ENCODE data around the gene OR9Q1. TPM values are rescaled to one million over a fixed set of nuclear protein-coding genes. Genes with fewer than 3 reads are reported as not detected.

Gene OR9Q1
- total RNA-seq, 2 experiments from 2014 or later: not detected

GRCh38 chr11:58000699-58001098 lies 23.0 kb upstream of the OR9Q1 start:
- Mint-ChIP-seq H3K9me3 (no peaks in the 10 kb centered on the region), H3K36me3 (ENCODE audit: low read depth) (no peaks in the 10 kb centered on the region), H3K4me3 (no peak overlapping the region), H3K27me3 (ENCODE audit: low read depth) (peaks cover 23% of the 10 kb centered on the region), H3K27ac (no peak overlapping the region), H3K4me1 (ENCODE audit: low read depth) (peaks cover 4% of the 10 kb centered on the region)
- no peak for DNase-seq
- intact Hi-C loops (cut with micrococcal nuclease): no loop called here
- CTCF ChIA-PET: no interaction called here

GRCh38 chr11:58003036-58003435 lies 20.6 kb upstream of the OR9Q1 start:
- H3K27ac Mint-ChIP-seq: no peak overlapping the region
- no peak for DNase-seq
- no peaks in the 10 kb centered on the region for H3K36me3 Mint-ChIP-seq (ENCODE audit: low read depth)
- CTCF ChIA-PET: no interaction called here
- peaks cover 4% of the 10 kb centered on the region for H3K4me1 Mint-ChIP-seq (ENCODE audit: low read depth)
- no peak overlapping the region for H3K4me3 Mint-ChIP-seq
- H3K27me3 Mint-ChIP-seq (ENCODE audit: low read depth): peaks cover 23% of the 10 kb centered on the region
- H3K9me3 Mint-ChIP-seq: no peaks in the 10 kb centered on the region
- intact Hi-C loops (cut with micrococcal nuclease): no loop called here

- H3K4me1 Mint-ChIP-seq (ENCODE audit: low read depth): peaks cover 4% of the 10 kb centered on the region
- H3K9me3 Mint-ChIP-seq: no peaks in the 10 kb centered on the region
- intact Hi-C loops (cut with micrococcal nuclease): no loop called here
- no peak for DNase-seq
- CTCF ChIA-PET: no interaction called here
- H3K27ac Mint-ChIP-seq: no peak overlapping the region
- peaks cover 23% of the 10 kb centered on the region for H3K27me3 Mint-ChIP-seq (ENCODE audit: low read depth)
- no peak overlapping the region for H3K4me3 Mint-ChIP-seq
- H3K36me3 Mint-ChIP-seq (ENCODE audit: low read depth): no peaks in the 10 kb centered on the region
Observed at GRCh38 chr11:58003591-58003990, 20.1 kb upstream of the OR9Q1 start.

GRCh38 chr11:58004664-58005063 lies 19.0 kb upstream of the OR9Q1 start:
- Mint-ChIP-seq H3K9me3 (no peaks in the 10 kb centered on the region), H3K27me3 (ENCODE audit: low read depth) (peaks cover 23% of the 10 kb centered on the region), H3K4me3 (no peak overlapping the region), H3K36me3 (ENCODE audit: low read depth) (no peaks in the 10 kb centered on the region), H3K27ac (no peak overlapping the region), H3K4me1 (ENCODE audit: low read depth) (peaks cover 4% of the 10 kb centered on the region)
- no peak for DNase-seq
- intact Hi-C loops (cut with micrococcal nuclease): no loop called here
- CTCF ChIA-PET: no interaction called here

- intact Hi-C loops (cut with micrococcal nuclease): no loop called here
- Mint-ChIP-seq H3K36me3 (ENCODE audit: low read depth) (no peaks in the 10 kb centered on the region), H3K4me1 (ENCODE audit: low read depth) (peaks cover 4% of the 10 kb centered on the region), H3K27me3 (ENCODE audit: low read depth) (peaks cover 19% of the 10 kb centered on the region), H3K9me3 (no peaks in the 10 kb centered on the region), H3K4me3 (no peak overlapping the region), H3K27ac (no peak overlapping the region)
- CTCF ChIA-PET: no interaction called here
- no peak for DNase-seq
Observed at GRCh38 chr11:58006940-58007339, 16.7 kb upstream of the OR9Q1 start.

- Mint-ChIP-seq H3K4me3 (no peak overlapping the region), H3K36me3 (ENCODE audit: low read depth) (no peaks in the 10 kb centered on the region), H3K27ac (no peak overlapping the region), H3K27me3 (ENCODE audit: low read depth) (no peaks in the 10 kb centered on the region), H3K4me1 (ENCODE audit: low read depth) (no peaks in the 10 kb centered on the region), H3K9me3 (no peaks in the 10 kb centered on the region)
- CTCF ChIA-PET: interaction anchor here (0.7 kb wide), 1 partner anchor 10 kb away, joined by 3 read pairs; no protein-coding TSS in a partner anchor
- intact Hi-C loops (cut with micrococcal nuclease): no loop called here
- DNase-seq: no peak
Observed at GRCh38 chr11:58011771-58012170, 11.9 kb upstream of the OR9Q1 start.

- H3K4me1 Mint-ChIP-seq (ENCODE audit: low read depth): no peaks in the 10 kb centered on the region
- no peaks in the 10 kb centered on the region for H3K27me3 Mint-ChIP-seq (ENCODE audit: low read depth)
- no peak overlapping the region for H3K4me3 Mint-ChIP-seq
- DNase-seq: no peak
- intact Hi-C loops (cut with micrococcal nuclease): no loop called here
- no peaks in the 10 kb centered on the region for H3K36me3 Mint-ChIP-seq (ENCODE audit: low read depth)
- H3K27ac Mint-ChIP-seq: no peak overlapping the region
- no peaks in the 10 kb centered on the region for H3K9me3 Mint-ChIP-seq
- CTCF ChIA-PET: no interaction called here
Observed at GRCh38 chr11:58024601-58025091, 965 bp downstream of the OR9Q1 start.

- Mint-ChIP-seq H3K27me3 (ENCODE audit: low read depth) (peaks cover 3% of the 10 kb centered on the region), H3K27ac (no peak overlapping the region), H3K9me3 (no peaks in the 10 kb centered on the region), H3K36me3 (ENCODE audit: low read depth) (no peaks in the 10 kb centered on the region), H3K4me1 (ENCODE audit: low read depth) (no peaks in the 10 kb centered on the region), H3K4me3 (no peak overlapping the region)
- no peak for DNase-seq
- intact Hi-C loops (cut with micrococcal nuclease): no loop called here
- CTCF ChIA-PET: no interaction called here
Observed at GRCh38 chr11:58027341-58027740, 3.7 kb downstream of the OR9Q1 start.

- peaks cover 3% of the 10 kb centered on the region for H3K27me3 Mint-ChIP-seq (ENCODE audit: low read depth)
- no peak overlapping the region for H3K27ac Mint-ChIP-seq
- intact Hi-C loops (cut with micrococcal nuclease): no loop called here
- no peaks in the 10 kb centered on the region for H3K36me3 Mint-ChIP-seq (ENCODE audit: low read depth)
- CTCF ChIA-PET: no interaction called here
- H3K4me3 Mint-ChIP-seq: no peak overlapping the region
- no peaks in the 10 kb centered on the region for H3K4me1 Mint-ChIP-seq (ENCODE audit: low read depth)
- no peak for DNase-seq
- peaks cover 4% of the 10 kb centered on the region for H3K9me3 Mint-ChIP-seq
Observed at GRCh38 chr11:58028687-58029411, 5.2 kb downstream of the OR9Q1 start.

- peaks cover 4% of the 10 kb centered on the region for H3K9me3 Mint-ChIP-seq
- no peaks in the 10 kb centered on the region for H3K4me1 Mint-ChIP-seq (ENCODE audit: low read depth)
- DNase-seq: no peak
- intact Hi-C loops (cut with micrococcal nuclease): no loop called here
- CTCF ChIA-PET: interaction anchor here (0.5 to 0.6 kb wide), 2 partner anchors 121 to 268 kb away, joined by 3 to 5 read pairs; no protein-coding TSS in a partner anchor
- no peak within 1 kb of the TSS for H3K4me3 Mint-ChIP-seq
- H3K36me3 Mint-ChIP-seq (ENCODE audit: low read depth): no peaks in the 10 kb centered on the region
- H3K27me3 Mint-ChIP-seq (ENCODE audit: low read depth): peaks cover 3% of the 10 kb centered on the region
- no peak within 1 kb of the TSS for H3K27ac Mint-ChIP-seq
Observed at GRCh38 chr11:58030653-58031052, 7.0 kb downstream of the OR9Q1 start, which contains the start of gene OR6Q1. Gene OR6Q1, plus strand, starts transcription at chr11:58030953. Its CDS starts 0 bp downstream, at chr11:58030953.

- intact Hi-C loops (cut with micrococcal nuclease): no loop called here
- peaks cover 10% of the 10 kb centered on the region for H3K9me3 Mint-ChIP-seq
- no peak for DNase-seq
- CTCF ChIA-PET: interaction anchor here (0.6 kb wide), 1 partner anchor 394 kb away, joined by 5 read pairs; no protein-coding TSS in a partner anchor
- no peaks in the 10 kb centered on the region for H3K4me1 Mint-ChIP-seq (ENCODE audit: low read depth)
- H3K27ac Mint-ChIP-seq: no peak overlapping the region
- no peak overlapping the region for H3K4me3 Mint-ChIP-seq
- H3K27me3 Mint-ChIP-seq (ENCODE audit: low read depth): peaks cover 3% of the 10 kb centered on the region
- no peaks in the 10 kb centered on the region for H3K36me3 Mint-ChIP-seq (ENCODE audit: low read depth)
Observed at GRCh38 chr11:58034471-58034870, 10.8 kb downstream of the OR9Q1 start.

GRCh38 chr11:58039589-58039988 lies 15.9 kb downstream of the OR9Q1 start:
- Mint-ChIP-seq H3K27me3 (ENCODE audit: low read depth) (peaks cover 7% of the 10 kb centered on the region), H3K4me1 (ENCODE audit: low read depth) (no peaks in the 10 kb centered on the region), H3K4me3 (no peak overlapping the region), H3K9me3 (peaks cover 6% of the 10 kb centered on the region), H3K27ac (no peak overlapping the region), H3K36me3 (ENCODE audit: low read depth) (no peaks in the 10 kb centered on the region)
- no peak for DNase-seq
- CTCF ChIA-PET: no interaction called here
- intact Hi-C loops (cut with micrococcal nuclease): no loop called here

- DNase-seq: no peak
- CTCF ChIA-PET: no interaction called here
- Mint-ChIP-seq H3K4me1 (ENCODE audit: low read depth) (no peaks in the 10 kb centered on the region), H3K27me3 (ENCODE audit: low read depth) (peaks cover 12% of the 10 kb centered on the region), H3K9me3 (no peaks in the 10 kb centered on the region), H3K27ac (no peak overlapping the region), H3K4me3 (no peak overlapping the region), H3K36me3 (ENCODE audit: low read depth) (no peaks in the 10 kb centered on the region)
- intact Hi-C loops (cut with micrococcal nuclease): no loop called here
Observed at GRCh38 chr11:58043379-58043778, 19.7 kb downstream of the OR9Q1 start.

Data from activated naive CD4-positive, alpha-beta T cell treated with anti-CD3 and anti-CD28 coated beads for 36 hours (primary cell).